Astrocyte (in vitro differentiated cells and primary cell): Measurements from ENCODE around the gene NCCRP1. TPM values are rescaled to one million over a fixed set of nuclear protein-coding genes. Genes with fewer than 3 reads are reported as not detected.

Source experiments
- DNase-seq: peaks from one replicate; pipeline ENCODE4 v3.0.0-alpha.2; 2010; ENCODE audit warnings: low read depth
- FAIRE-seq: peaks from 2 replicates; lab custom pipeline; 2011; peaks lifted over from hg19 to GRCh38; lab: Jason Lieb, UNC
- H2AFZ ChIP-seq: 2 replicates; pipeline ENCODE4 v1.6.0; 2012; ENCODE audit warnings: low read depth, low read length, inconsistent platforms
- H3K27ac ChIP-seq: 2 replicates; pipeline ENCODE4 v1.5.1; 2011; ENCODE audit warnings: low read depth, low read length, inconsistent platforms
- H3K27me3 ChIP-seq: 2 replicates; pipeline ENCODE4 v1.6.0; 2011; ENCODE audit warnings: low read length, inconsistent platforms; ENCODE audit not compliant: insufficient read depth
- H3K36me3 ChIP-seq: 2 replicates; pipeline ENCODE4 v1.5.1; 2011; ENCODE audit warnings: low read length, inconsistent platforms; ENCODE audit not compliant: insufficient read depth
- H3K4me1 ChIP-seq: 2 replicates; pipeline ENCODE4 v1.5.1; 2011; ENCODE audit warnings: low read length, inconsistent platforms; ENCODE audit not compliant: insufficient read depth
- H3K4me2 ChIP-seq: 2 replicates; pipeline ENCODE4 v1.6.0; 2012; ENCODE audit warnings: low read length, inconsistent platforms
- H3K4me3 ChIP-seq: 2 replicates; pipeline ENCODE4 v1.5.1; 2011; ENCODE audit warnings: low read depth, mild to moderate bottlenecking, low read length, inconsistent platforms; ENCODE audit not compliant: insufficient read depth
- H3K79me2 ChIP-seq: 2 replicates; pipeline ENCODE4 v1.6.0; 2012; ENCODE audit warnings: mild to moderate bottlenecking, low read length, inconsistent platforms; ENCODE audit not compliant: insufficient read depth
- H3K9ac ChIP-seq: 2 replicates; pipeline ENCODE4 v1.6.0; 2012; ENCODE audit warnings: mild to moderate bottlenecking, low read length, inconsistent platforms
- H3K9me3 ChIP-seq: 2 replicates; pipeline ENCODE4 v1.5.1; 2012; ENCODE audit warnings: low read depth, mild to moderate bottlenecking, low read length, inconsistent platforms; ENCODE audit not compliant: insufficient read depth
- H4K20me1 ChIP-seq: 2 replicates; pipeline ENCODE4 v1.6.0; 2012; ENCODE audit warnings: low read length, inconsistent platforms; ENCODE audit not compliant: insufficient read depth
- H3K27ac Mint-ChIP-seq: one replicate; pipeline ENCODE4 v1.8.0; 2021; ENCODE audit warnings: mild to moderate bottlenecking, mixed read lengths; ENCODE audit not compliant: unreplicated experiment
- H3K27me3 Mint-ChIP-seq: one replicate; pipeline ENCODE4 v1.8.0; 2021; ENCODE audit warnings: low read depth, mixed read lengths; ENCODE audit not compliant: unreplicated experiment
- H3K36me3 Mint-ChIP-seq: one replicate; pipeline ENCODE4 v1.8.0; 2021; ENCODE audit warnings: low read depth, mixed read lengths; ENCODE audit not compliant: unreplicated experiment
- H3K4me1 Mint-ChIP-seq: one replicate; pipeline ENCODE4 v1.8.0; 2021; ENCODE audit warnings: low read depth, mixed read lengths; ENCODE audit not compliant: unreplicated experiment
- H3K4me3 Mint-ChIP-seq: one replicate; pipeline ENCODE4 v1.8.0; 2021; ENCODE audit warnings: mild to moderate bottlenecking, moderate library complexity, mixed read lengths; ENCODE audit not compliant: unreplicated experiment
- H3K9me3 Mint-ChIP-seq: one replicate; pipeline ENCODE4 v1.8.0; 2021; ENCODE audit warnings: mild to moderate bottlenecking, mixed read lengths; ENCODE audit not compliant: unreplicated experiment
- EZH2 ChIP-seq: IDR thresholded peaks from 2 replicates; pipeline ENCODE4 v1.6.1; 2012; ENCODE audit warnings: mild to moderate bottlenecking, low read length, inconsistent platforms; ENCODE audit not compliant: insufficient read depth
- total RNA-seq: library from RNA; stranded (reverse); gene quantifications from 2 replicates; pipeline ENCODE4 v1.2.1, GENCODE V29; 2021
- TF ChIP-seq, protein P1 (sequence below): IDR thresholded peaks from 2 replicates; pipeline ENCODE4 v1.5.1; 2011; ENCODE audit warnings: low read depth, mild to moderate bottlenecking, inconsistent platforms, low read length, moderate library complexity; ENCODE audit not compliant: insufficient read depth

Gene NCCRP1
- total RNA-seq, 1 donor from 2014 or later = not detected

DNA sequence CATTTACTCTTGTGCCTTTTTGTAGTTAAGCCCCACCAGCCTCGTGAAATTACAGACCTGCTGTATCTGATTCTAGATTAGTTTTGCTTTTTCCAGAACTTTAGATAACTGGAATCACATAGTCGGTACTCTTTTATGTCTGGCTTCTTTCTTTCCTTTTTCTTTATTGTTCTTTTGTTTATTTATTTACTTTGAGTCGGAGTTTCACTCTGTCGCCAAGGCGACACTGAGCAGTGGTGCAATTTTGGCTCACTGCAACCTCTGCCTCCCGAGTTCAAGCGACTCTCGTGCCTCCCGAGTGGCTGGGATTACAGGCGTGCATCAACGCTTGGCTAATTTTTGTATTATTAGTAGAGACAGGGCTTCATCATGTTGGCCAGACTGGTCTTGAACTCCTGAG, 6.0 kb upstream of the NCCRP1 start:
- H3K36me3 Mint-ChIP-seq = no peaks in the 10 kb centered on the region
- no peak for DNase-seq
- Histone ChIP-seq H3K27me3 (peaks cover 17% of the 10 kb centered on the region), H3K4me2 (no peak overlapping the region), H3K27ac (no peak overlapping the region), H3K9me3 (no peaks in the 10 kb centered on the region), H3K9ac (no peak overlapping the region), H3K4me3 (no peak overlapping the region), H3K36me3 (no peaks in the 10 kb centered on the region), H3K79me2 (no peaks in the 10 kb centered on the region), H3K4me1 (no peaks in the 10 kb centered on the region), H4K20me1 (no peaks in the 10 kb centered on the region), H2AFZ (no peak overlapping the region)
- no peak for FAIRE-seq
- H3K4me1 Mint-ChIP-seq = no peaks in the 10 kb centered on the region
- H3K27me3 Mint-ChIP-seq = peaks cover 30% of the 10 kb centered on the region
- no peak overlapping the region for H3K4me3 Mint-ChIP-seq
- TF ChIP-seq, protein P1, sequence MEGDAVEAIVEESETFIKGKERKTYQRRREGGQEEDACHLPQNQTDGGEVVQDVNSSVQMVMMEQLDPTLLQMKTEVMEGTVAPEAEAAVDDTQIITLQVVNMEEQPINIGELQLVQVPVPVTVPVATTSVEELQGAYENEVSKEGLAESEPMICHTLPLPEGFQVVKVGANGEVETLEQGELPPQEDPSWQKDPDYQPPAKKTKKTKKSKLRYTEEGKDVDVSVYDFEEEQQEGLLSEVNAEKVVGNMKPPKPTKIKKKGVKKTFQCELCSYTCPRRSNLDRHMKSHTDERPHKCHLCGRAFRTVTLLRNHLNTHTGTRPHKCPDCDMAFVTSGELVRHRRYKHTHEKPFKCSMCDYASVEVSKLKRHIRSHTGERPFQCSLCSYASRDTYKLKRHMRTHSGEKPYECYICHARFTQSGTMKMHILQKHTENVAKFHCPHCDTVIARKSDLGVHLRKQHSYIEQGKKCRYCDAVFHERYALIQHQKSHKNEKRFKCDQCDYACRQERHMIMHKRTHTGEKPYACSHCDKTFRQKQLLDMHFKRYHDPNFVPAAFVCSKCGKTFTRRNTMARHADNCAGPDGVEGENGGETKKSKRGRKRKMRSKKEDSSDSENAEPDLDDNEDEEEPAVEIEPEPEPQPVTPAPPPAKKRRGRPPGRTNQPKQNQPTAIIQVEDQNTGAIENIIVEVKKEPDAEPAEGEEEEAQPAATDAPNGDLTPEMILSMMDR = no peak
- no peak for TF ChIP-seq EZH2
- H3K27ac Mint-ChIP-seq = peak overlapping the region; percentile 8
- H3K9me3 Mint-ChIP-seq = peaks cover 1% of the 10 kb centered on the region

DNA sequence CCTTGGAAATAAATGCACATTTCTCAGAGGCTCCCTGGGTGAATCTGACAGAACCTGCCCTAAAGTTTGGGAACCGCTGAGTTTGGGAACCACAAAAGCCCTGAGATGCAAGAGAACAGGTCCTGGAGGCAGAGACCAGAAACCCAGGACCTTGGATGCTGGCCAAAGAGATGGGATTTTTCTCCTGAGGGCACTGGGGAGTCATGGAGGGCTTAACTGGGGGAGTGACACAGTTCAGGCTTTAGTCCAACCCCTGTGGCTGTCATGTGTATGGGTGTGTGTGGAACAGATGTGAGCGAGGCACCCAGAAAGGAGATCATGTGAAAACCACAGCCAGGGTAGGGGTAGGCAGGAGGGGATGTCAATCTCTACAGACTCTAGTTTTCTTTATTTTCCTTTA, 3.9 kb upstream of the NCCRP1 start:
- peaks cover 44% of the 10 kb centered on the region for H3K27me3 Mint-ChIP-seq

DNA sequence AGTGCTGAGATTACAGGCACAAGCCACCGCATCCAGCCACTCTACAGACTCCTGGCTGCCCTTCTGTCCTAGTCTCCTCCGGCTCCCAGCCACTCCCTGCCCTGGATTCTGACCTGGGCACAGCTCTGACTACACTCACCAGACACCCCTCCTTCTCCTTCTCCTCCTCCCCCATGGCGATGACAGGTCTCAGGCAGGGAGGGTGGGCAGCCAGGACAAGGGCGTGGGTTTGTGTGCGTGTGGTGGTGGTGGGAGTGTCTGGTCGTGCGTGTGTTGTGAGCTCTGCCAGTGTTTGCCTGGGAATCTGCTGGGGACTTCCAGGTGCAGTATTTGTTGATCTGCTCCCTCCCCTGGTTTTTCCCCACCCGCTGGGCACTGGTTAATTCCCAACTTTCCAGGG, 3.0 kb upstream of the NCCRP1 start:
- FAIRE-seq (no peak), DNase-seq (no peak)
- TF ChIP-seq, protein P1 = no peak
- TF ChIP-seq EZH2 = no peak
- Histone ChIP-seq H3K4me1 (no peaks in the 10 kb centered on the region), H4K20me1 (no peaks in the 10 kb centered on the region), H3K27me3 (peaks cover 33% of the 10 kb centered on the region), H3K4me2 (no peak overlapping the region), H3K9me3 (no peaks in the 10 kb centered on the region), H3K79me2 (no peaks in the 10 kb centered on the region), H2AFZ (no peak overlapping the region), H3K9ac (no peak overlapping the region), H3K36me3 (no peaks in the 10 kb centered on the region), H3K27ac (no peak overlapping the region), H3K4me3 (no peak overlapping the region)
- Mint-ChIP-seq H3K27me3 (peaks cover 50% of the 10 kb centered on the region), H3K36me3 (no peaks in the 10 kb centered on the region), H3K9me3 (no peaks in the 10 kb centered on the region), H3K4me3 (no peak overlapping the region), H3K27ac (no peak overlapping the region), H3K4me1 (peaks cover 2% of the 10 kb centered on the region)

More for the DNA sequence above, 3.9 kb upstream of the NCCRP1 start:
- TF ChIP-seq EZH2 = no peak
- TF ChIP-seq, protein P1 = no peak
- no peak overlapping the region for H3K27ac Mint-ChIP-seq
- H3K4me3 ChIP-seq = no peak overlapping the region
- no peak overlapping the region for H3K4me2 ChIP-seq
- no peaks in the 10 kb centered on the region for H3K36me3 Mint-ChIP-seq
- no peaks in the 10 kb centered on the region for H3K4me1 ChIP-seq
- H3K4me3 Mint-ChIP-seq = no peak overlapping the region
- H3K27me3 ChIP-seq = peaks cover 29% of the 10 kb centered on the region
- no peaks in the 10 kb centered on the region for H3K9me3 Mint-ChIP-seq
- FAIRE-seq (no peak), DNase-seq (no peak)
- H3K79me2 ChIP-seq = no peaks in the 10 kb centered on the region
- H4K20me1 ChIP-seq = no peaks in the 10 kb centered on the region
- H3K9me3 ChIP-seq = no peaks in the 10 kb centered on the region
- H3K27ac ChIP-seq = no peak overlapping the region
- H3K36me3 ChIP-seq = no peaks in the 10 kb centered on the region
- peaks cover 2% of the 10 kb centered on the region for H3K4me1 Mint-ChIP-seq
- no peak overlapping the region for H3K9ac ChIP-seq
- no peak overlapping the region for H2AFZ ChIP-seq
